Thyroid gland (tissue), 4 donors: Measurements from ENCODE around the gene C1orf35. TPM values are rescaled to one million over a fixed set of nuclear protein-coding genes. Genes with fewer than 3 reads are reported as not detected.
A peak's percentile ranks its signal among the peaks of the same experiment; 100 is the strongest.

Source experiments
- DNase-seq, 2 donors: peaks; one replicate each; pipeline ENCODE4 v3.0.0-alpha.2; 2019
- H3K27ac ChIP-seq, 3 donors: fragments of 200-600 bp; sonication (generic); 1 replicate in 2 of 3; 2 replicates in 1 of 3; pipeline ENCODE4 v1.5.1; 2016 to 2019; ENCODE audit warnings: mild to moderate bottlenecking in 1 of 3, moderate library complexity in 1 of 3
- H3K27me3 ChIP-seq: fragments of 200-600 bp; sonication (generic); one replicate; pipeline ENCODE4 v1.5.1; 2019
- H3K36me3 ChIP-seq, 2 donors: fragments of 200-600 bp; sonication (generic); one replicate each; pipeline ENCODE4 v1.5.1; 2016 to 2019
- H3K4me1 ChIP-seq, 2 donors: fragments of 200-600 bp; sonication (generic); one replicate each; pipeline ENCODE4 v1.5.1; 2017 to 2019
- H3K4me3 ChIP-seq, 3 donors: fragments of 200-600 bp; sonication (generic); replicated peaks in 1 of 3; 1 replicate in 2 of 3; 2 replicates in 1 of 3; pipeline ENCODE4 v1.5.1; 2016; ENCODE audit warnings: mild to moderate bottlenecking in 1 of 3
- H3K9me3 ChIP-seq: fragments of 200-600 bp; sonication (generic); one replicate; pipeline ENCODE4 v1.5.1; 2017
- POLR2A ChIP-seq, 2 donors: fragments of 450-650 bp; IDR thresholded peaks; one replicate each; pipeline ENCODE4 v1.6.1; 2017; ENCODE audit warnings: antibody characterized with exemption in 2 of 2, mild to moderate bottlenecking in 2 of 2, moderate library complexity in 1 of 2
- WGBS, 2 donors: methylation state at CpG; one replicate each; pipeline ENCODE4 v1.1.5; 2017; 5-methylcytosine and 5-hydroxymethylcytosine counted together
- intact Hi-C: fragments of 100-400 bp; cut with DNase I; formaldehyde crosslinking; loops from one replicate; pipeline ENCODE4 v1.15.1; 2023
- total RNA-seq, 4 donors: library from RNA; depleted of rRNA; stranded (reverse); fragments of >200 nt; gene quantifications; one replicate each; pipeline ENCODE4 v1.2.3, GENCODE V29; 2016
- TF ChIP-seq, protein P1 (sequence below), 6 experiments: fragments of 200-600 bp in 3 of 6; fragments of 450-650 bp in 3 of 6; sonication (generic) in 3 of 6; IDR thresholded peaks; one replicate each; pipeline ENCODE4 v1.5.1; 2016 to 2019; ENCODE audit warnings: antibody characterized with exemption in 6 of 6, mild to moderate bottlenecking in 2 of 6, inconsistent platforms in 1 of 6, moderate library complexity in 1 of 6

Gene C1orf35
- total RNA-seq, 4 donors from 2014 or later: 8.3 to 26.5 (median 13.6) TPM

DNA sequence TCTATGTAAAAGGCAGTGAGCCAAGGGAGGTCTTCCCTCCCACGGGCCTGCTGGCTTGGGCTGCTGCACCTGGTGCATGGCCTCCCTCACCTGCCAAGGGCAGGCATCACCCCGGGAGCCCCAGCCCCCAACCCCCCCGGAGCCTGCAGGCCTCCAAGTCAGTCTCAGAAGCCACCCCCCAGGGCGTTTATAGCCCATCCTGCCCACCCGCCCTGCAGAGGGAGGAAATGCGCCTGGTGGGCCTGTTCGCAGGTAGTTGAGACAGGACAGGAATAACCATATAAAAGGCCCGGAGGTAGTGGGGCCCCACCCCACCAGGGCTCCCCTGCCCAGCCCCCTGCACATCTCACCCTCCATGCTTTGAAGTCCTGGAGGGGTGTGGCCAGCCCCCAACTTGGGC, 38.8 kb downstream of the C1orf35 start:
- TF ChIP-seq, protein P1, sequence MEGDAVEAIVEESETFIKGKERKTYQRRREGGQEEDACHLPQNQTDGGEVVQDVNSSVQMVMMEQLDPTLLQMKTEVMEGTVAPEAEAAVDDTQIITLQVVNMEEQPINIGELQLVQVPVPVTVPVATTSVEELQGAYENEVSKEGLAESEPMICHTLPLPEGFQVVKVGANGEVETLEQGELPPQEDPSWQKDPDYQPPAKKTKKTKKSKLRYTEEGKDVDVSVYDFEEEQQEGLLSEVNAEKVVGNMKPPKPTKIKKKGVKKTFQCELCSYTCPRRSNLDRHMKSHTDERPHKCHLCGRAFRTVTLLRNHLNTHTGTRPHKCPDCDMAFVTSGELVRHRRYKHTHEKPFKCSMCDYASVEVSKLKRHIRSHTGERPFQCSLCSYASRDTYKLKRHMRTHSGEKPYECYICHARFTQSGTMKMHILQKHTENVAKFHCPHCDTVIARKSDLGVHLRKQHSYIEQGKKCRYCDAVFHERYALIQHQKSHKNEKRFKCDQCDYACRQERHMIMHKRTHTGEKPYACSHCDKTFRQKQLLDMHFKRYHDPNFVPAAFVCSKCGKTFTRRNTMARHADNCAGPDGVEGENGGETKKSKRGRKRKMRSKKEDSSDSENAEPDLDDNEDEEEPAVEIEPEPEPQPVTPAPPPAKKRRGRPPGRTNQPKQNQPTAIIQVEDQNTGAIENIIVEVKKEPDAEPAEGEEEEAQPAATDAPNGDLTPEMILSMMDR (IDR thresholded peaks at IDR 0.05): no peak
- TF ChIP-seq POLR2A (IDR thresholded peaks at IDR 0.05): no peak
- no peaks in the 10 kb centered on the region for H3K36me3 ChIP-seq
- peaks cover 0 to 15% of the 10 kb centered on the region in 2 donors for H3K4me1 ChIP-seq
- intact Hi-C loops: no loop called here
- no peaks in the 10 kb centered on the region for H3K9me3 ChIP-seq
- H3K4me3 ChIP-seq: no peak overlapping the region
- WGBS, 2 donors: 33 to 72% methylated on average over 1 to 4 of the region's 8 CpGs
- no peak for DNase-seq
- H3K27ac ChIP-seq: no peak overlapping the region
- H3K27me3 ChIP-seq: peaks cover 7% of the 10 kb centered on the region

DNA sequence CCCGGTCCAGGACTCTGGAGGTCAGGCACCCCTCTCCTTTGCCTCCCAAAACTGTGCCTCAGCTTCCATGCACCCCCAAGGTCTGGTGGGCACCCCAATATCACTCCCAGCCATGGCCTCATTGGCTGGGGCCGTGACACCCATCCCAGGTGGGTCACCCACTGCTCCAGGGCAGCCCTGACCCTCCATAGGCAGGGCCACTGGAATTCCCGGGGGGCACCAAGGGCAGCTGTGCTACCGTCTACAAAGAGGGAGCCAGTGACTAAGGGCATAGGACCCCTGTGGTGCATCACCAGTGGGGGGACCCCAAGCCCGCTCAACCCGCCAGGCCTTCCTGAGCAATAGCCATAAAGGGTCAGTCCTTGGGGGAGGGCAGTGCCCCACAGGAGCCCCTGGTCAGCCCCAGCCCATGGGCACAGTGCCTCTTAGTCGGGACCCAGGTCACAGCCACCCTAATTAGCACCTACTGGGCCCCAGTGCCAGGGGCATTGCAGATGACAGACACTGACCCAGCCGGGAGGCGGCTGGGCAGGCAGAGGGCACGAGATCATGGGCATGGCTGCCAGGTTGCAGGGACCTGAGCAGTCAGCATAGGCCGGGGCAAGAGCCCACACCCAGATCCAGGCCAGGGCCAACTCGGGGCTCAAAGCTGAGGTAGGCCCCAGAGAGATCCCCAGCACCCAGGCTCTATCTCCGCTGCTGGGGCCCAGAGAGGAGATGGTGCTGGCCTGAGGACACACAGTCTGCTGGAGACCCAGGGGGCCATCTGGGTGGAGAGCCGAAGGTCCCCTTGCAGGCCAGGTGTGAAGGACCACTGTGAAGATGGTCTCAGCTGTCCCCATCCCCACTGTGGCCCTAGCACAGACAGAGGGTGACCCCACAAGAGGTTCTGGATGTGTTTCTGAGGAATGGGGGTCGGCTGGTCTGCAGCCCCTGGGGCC, 39.6 kb downstream of the C1orf35 start:
- intact Hi-C loops: no loop called here
- H3K36me3 ChIP-seq: no peaks in the 10 kb centered on the region
- no peak overlapping the region for H3K27ac ChIP-seq
- H3K4me3 ChIP-seq: no peak overlapping the region
- peaks cover 8% of the 10 kb centered on the region for H3K27me3 ChIP-seq
- peaks cover 0 to 20% of the 10 kb centered on the region in 2 donors for H3K4me1 ChIP-seq
- DNase-seq: no peak
- TF ChIP-seq, protein P1 (IDR thresholded peaks at IDR 0.05): no peak
- TF ChIP-seq POLR2A (IDR thresholded peaks at IDR 0.05): no peak
- no peaks in the 10 kb centered on the region for H3K9me3 ChIP-seq
- 86 to 87% methylated on average over 4 to 5 of the region's 15 CpGs for WGBS, 2 donors

DNA sequence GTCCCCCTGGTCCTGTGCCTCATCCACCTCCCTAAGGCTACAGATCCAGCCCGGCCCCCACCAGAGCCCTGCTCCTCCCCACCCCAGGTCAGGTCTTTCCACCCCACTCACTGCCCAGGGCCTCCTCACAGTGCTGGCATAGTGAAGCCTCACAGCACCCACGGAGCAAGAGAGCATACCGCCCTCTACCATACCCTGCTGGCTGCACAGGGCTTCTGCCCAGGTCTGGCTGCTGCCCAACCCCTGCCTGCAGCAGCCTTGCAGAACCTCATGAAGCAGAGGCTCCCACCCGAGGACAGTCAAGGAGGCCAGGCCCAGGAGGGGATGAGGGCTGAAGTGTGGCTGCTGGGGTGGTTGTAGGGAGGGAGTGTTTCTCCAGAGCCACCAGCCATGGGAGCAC, 40.3 kb downstream of the C1orf35 start:
- H3K27ac ChIP-seq: no peak overlapping the region
- 39 to 80% methylated on average over 3 to 4 of the region's 4 CpGs for WGBS, 2 donors
- intact Hi-C loops: no loop called here
- no peaks in the 10 kb centered on the region for H3K9me3 ChIP-seq
- H3K27me3 ChIP-seq: peaks cover 8% of the 10 kb centered on the region
- no peak overlapping the region for H3K4me3 ChIP-seq
- no peak for DNase-seq
- peaks cover 0 to 20% of the 10 kb centered on the region in 2 donors for H3K4me1 ChIP-seq
- no peaks in the 10 kb centered on the region for H3K36me3 ChIP-seq
- TF ChIP-seq POLR2A (IDR thresholded peaks at IDR 0.05): no peak

DNA sequence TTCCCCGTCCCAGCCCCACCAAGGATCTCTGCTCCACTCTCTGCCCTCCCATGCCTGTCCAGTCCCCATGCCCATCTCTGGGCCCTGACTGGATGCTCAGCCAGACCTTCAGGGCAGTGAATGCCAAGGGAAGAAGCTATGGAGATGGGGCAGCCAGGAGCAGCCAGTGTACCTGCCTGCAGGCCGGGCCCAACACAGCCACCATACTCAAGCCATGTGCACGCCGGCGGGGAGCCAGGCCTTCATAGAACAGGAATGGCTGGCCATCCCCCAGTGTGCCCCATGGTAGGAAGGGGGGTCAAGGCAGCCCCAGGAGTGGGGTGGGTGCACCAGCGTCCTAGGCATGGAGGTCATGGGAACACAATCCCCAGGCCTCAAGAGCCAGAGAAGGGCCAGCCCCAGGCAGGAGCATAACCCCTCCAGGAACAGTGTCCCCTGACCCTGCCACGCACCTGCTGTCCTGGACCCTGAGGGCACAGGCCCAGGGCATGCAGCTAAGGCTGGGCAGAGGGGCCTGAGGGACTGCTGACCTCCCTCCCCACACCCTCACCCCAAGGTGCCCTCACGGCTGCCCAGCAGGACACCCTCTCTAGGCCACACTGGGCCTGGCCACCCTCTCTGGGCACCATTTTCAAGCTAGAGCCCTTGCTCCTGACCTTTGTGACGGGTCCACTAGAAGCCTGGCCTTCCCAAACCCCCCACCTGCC, 40.9 kb downstream of the C1orf35 start:
- no peaks in the 10 kb centered on the region for H3K36me3 ChIP-seq
- no peak for TF ChIP-seq POLR2A (IDR thresholded peaks at IDR 0.05)
- TF ChIP-seq, protein P1 (IDR thresholded peaks at IDR 0.05): no peak
- intact Hi-C loops: no loop called here
- no peaks in the 10 kb centered on the region for H3K9me3 ChIP-seq
- peaks cover 8% of the 10 kb centered on the region for H3K27me3 ChIP-seq
- H3K27ac ChIP-seq: no peak overlapping the region
- H3K4me1 ChIP-seq: peaks cover 0 to 20% of the 10 kb centered on the region in 2 donors
- no peak overlapping the region for H3K4me3 ChIP-seq
- WGBS, 2 donors: 96 to 98% methylated on average over 5 to 7 of the region's 9 CpGs
- DNase-seq: peak in 1 of 2 donors; percentile 1

DNA sequence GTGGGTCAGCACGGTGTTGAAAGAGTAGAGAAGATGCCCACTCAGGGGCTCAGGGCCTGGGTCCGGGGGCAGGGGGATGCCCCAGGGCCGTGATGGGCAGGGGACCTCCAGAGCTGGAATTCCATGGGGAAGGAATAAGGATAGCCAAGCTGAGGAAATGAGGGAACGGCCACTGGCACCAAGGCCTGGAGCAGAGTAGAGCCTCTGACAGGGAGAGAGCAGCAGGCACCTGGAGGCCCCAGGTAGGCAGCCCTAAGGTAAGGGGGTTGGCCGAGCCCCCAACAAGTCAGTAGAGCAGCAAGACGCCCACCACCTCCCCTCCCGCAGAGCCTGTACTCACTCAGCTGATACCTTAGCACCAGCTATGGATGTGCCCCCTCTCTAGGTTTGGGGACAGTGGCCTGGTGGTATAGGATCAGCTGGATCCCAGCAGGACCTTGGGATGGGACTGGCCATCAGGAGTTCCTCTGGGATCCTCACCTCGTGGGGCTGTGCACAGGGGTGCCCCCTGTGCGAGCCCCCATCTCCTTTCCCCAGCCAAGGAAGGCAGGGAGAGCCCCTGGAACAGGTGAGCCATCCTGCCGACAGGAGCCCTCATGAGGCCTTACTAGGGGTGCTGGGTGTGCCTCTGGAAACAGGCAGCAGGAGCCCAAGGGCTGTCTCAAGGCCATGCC, 41.6 kb downstream of the C1orf35 start:
- H3K4me1 ChIP-seq: peaks cover 0 to 20% of the 10 kb centered on the region in 2 donors
- TF ChIP-seq POLR2A (IDR thresholded peaks at IDR 0.05): no peak
- TF ChIP-seq, protein P1 (IDR thresholded peaks at IDR 0.05): no peak
- H3K4me3 ChIP-seq: no peak overlapping the region
- DNase-seq: peak in 1 of 2 donors; percentile 1
- H3K27ac ChIP-seq: no peak overlapping the region
- intact Hi-C loops: no loop called here
- peaks cover 8% of the 10 kb centered on the region for H3K27me3 ChIP-seq
- 88 to 89% methylated on average over 6 to 8 of the region's 10 CpGs for WGBS, 2 donors
- H3K36me3 ChIP-seq: no peaks in the 10 kb centered on the region
- H3K9me3 ChIP-seq: no peaks in the 10 kb centered on the region
